22Rv1 (cell line): ENCODE results near the gene LONP1.

Experiments used
- CTCF ChIP-seq: fragments of 450-650 bp; IDR thresholded peaks from 2 replicates; pipeline ENCODE4 v1.5.1; 2017; ENCODE audit warnings: mild to moderate bottlenecking
- ZFX ChIP-seq: fragments of 450-650 bp; IDR thresholded peaks from 2 replicates; pipeline ENCODE4 v1.6.1; 2017; ENCODE audit warnings: antibody characterized with exemption, borderline replicate concordance

GRCh38 chr19:5664515-5664914 lies 55.4 kb downstream of the LONP1 start:
- TF ChIP-seq CTCF: no peak
- TF ChIP-seq ZFX: no peak
